HG02610 (cell line): Measurements from ENCODE around the gene QKI.
"Not testable (repeated sequence)": the region's sequence is repeated elsewhere in the genome, so short reads cannot be mapped to it uniquely, and the experiment has no call there.

Experiments used
- ATAC-seq: cut with Tn5 transposase; IDR thresholded peaks from one replicate; pipeline ENCODE4 v1.9.1; 2021; ENCODE audit warnings: mild to moderate bottlenecking, moderate library complexity; ENCODE audit not compliant: unreplicated experiment

QKI gene

GRCh38 chr6:163413345-163414116 is 987 bp upstream of the QKI start:
- peak; percentile 44 for ATAC-seq

- no peak for ATAC-seq
Observed at GRCh38 chr6:163414946-163415619, 565 bp downstream of the QKI start.

- ATAC-seq, result no peak
Observed at GRCh38 chr6:163415620-163416556, 1.4 kb downstream of the QKI start.

GRCh38 chr6:163416557-163417253 is 2.2 kb downstream of the QKI start:
- no peak for ATAC-seq

- no peak for ATAC-seq
Observed at GRCh38 chr6:163417595-163417994, 3.1 kb downstream of the QKI start.

GRCh38 chr6:163418311-163419029 is 4.0 kb downstream of the QKI start:
- no peak for ATAC-seq

GRCh38 chr6:163419413-163420288 is 5.1 kb downstream of the QKI start:
- no peak for ATAC-seq

GRCh38 chr6:163420289-163420614 is 5.7 kb downstream of the QKI start:
- no peak for ATAC-seq

GRCh38 chr6:163422550-163422949 is 8.0 kb downstream of the QKI start:
- no peak for ATAC-seq

- no peak for ATAC-seq
Observed at GRCh38 chr6:163423696-163424095, 9.2 kb downstream of the QKI start.

GRCh38 chr6:163427498-163428254 is 13.2 kb downstream of the QKI start:
- no peak for ATAC-seq

- ATAC-seq, result no peak
Observed at GRCh38 chr6:163428373-163428772, 13.9 kb downstream of the QKI start.

GRCh38 chr6:163429858-163430448 is 15.4 kb downstream of the QKI start:
- no peak for ATAC-seq

GRCh38 chr6:163432300-163432699 is 17.8 kb downstream of the QKI start:
- ATAC-seq, result no peak

GRCh38 chr6:163433486-163433885 is 19.0 kb downstream of the QKI start:
- ATAC-seq, result not testable (repeated sequence)

GRCh38 chr6:163435023-163435422 is 20.5 kb downstream of the QKI start:
- no peak for ATAC-seq

- no peak for ATAC-seq
Observed at GRCh38 chr6:163436843-163437242, 22.3 kb downstream of the QKI start.

- no peak for ATAC-seq
Observed at GRCh38 chr6:163437466-163437865, 22.9 kb downstream of the QKI start.
